ENCODE measurements around the gene RRP1B.

RRP1B gene
- long read RNA-seq, partial matches to known transcripts, result 50 of 59 reads
- long read RNA-seq, other reads (novel, unspliced or antisense), result 9 of 59 reads

DNA sequence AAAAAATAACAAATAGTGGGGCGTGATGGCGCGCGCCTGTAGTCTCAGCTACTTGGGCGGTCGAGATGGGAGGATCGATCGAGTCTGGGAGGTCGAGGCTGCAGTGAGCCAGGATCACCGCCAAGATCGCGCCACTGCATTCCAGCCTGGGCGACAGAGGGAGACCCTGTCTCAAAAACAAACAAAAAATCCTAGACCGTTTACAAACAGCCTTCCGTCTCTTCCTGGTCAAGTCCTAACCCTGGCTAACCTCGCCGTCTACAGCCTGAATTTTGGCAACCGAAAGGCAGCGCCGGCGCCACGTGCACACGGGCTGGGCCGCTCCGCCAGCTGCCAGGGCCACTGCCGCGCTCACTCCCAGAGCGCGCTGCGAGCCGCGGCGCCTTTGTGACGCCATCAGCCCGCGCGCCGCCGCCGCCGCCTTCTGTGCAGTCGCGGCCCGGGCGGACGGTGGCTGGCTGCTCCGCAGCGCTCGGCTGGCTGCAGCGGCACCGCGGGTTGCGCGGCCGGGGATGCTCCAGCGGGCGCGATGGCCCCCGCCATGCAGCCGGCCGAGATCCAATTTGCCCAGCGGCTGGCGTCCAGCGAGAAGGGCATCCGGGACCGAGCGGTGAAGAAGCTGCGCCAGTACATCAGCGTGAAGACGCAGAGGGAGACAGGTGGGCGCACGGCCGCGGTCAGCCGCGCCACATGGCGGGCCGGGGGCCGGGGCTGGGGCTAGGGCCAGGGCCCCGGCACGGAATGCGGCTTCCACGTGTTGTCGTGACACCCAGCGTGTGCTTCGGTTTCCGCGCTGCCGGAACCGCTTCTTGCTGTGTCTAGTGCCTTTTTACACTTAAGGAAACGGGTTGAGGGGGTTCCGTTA is at the start of gene RRP1B, which contains the start of gene HSF2BP:
Gene RRP1B (plus strand): TSS at position 425 of the 865 bp plus-strand sequence. CDS start 105 bp downstream, at position 530.
Gene HSF2BP (minus strand): TSS at position 353 of the 865 bp plus-strand sequence. CDS start 1,392 bp downstream, outside the sequence.
- Histone ChIP-seq H3K27ac (replicated peaks) (peak within 1 kb of the TSS; percentile 65), H3K4me3 (replicated peaks; ENCODE audit: insufficient read depth, low read length) (peak within 1 kb of the TSS; percentile 81), H3K27me3 (ENCODE audit: insufficient read depth, poor library complexity, severe bottlenecking) (no peaks in the 10 kb centered on the region)
- peak; percentile 71 to 80 for DNase-seq (ENCODE audit: low read depth in 1 of 2, low spot score in 1 of 2)
- TF ChIP-seq, protein P1, sequence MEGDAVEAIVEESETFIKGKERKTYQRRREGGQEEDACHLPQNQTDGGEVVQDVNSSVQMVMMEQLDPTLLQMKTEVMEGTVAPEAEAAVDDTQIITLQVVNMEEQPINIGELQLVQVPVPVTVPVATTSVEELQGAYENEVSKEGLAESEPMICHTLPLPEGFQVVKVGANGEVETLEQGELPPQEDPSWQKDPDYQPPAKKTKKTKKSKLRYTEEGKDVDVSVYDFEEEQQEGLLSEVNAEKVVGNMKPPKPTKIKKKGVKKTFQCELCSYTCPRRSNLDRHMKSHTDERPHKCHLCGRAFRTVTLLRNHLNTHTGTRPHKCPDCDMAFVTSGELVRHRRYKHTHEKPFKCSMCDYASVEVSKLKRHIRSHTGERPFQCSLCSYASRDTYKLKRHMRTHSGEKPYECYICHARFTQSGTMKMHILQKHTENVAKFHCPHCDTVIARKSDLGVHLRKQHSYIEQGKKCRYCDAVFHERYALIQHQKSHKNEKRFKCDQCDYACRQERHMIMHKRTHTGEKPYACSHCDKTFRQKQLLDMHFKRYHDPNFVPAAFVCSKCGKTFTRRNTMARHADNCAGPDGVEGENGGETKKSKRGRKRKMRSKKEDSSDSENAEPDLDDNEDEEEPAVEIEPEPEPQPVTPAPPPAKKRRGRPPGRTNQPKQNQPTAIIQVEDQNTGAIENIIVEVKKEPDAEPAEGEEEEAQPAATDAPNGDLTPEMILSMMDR (IDR thresholded peaks at IDR 0.05; ENCODE audit: insufficient read depth, low read length), result no peak
- TF ChIP-seq POLR2AphosphoS5 (IDR thresholded peaks at IDR 0.05; ENCODE audit: low read depth), result peak; percentile 95
- TF ChIP-seq GABPA (IDR thresholded peaks at IDR 0.05; ENCODE audit: low read depth), result no peak
- TF ChIP-seq, protein P2, sequence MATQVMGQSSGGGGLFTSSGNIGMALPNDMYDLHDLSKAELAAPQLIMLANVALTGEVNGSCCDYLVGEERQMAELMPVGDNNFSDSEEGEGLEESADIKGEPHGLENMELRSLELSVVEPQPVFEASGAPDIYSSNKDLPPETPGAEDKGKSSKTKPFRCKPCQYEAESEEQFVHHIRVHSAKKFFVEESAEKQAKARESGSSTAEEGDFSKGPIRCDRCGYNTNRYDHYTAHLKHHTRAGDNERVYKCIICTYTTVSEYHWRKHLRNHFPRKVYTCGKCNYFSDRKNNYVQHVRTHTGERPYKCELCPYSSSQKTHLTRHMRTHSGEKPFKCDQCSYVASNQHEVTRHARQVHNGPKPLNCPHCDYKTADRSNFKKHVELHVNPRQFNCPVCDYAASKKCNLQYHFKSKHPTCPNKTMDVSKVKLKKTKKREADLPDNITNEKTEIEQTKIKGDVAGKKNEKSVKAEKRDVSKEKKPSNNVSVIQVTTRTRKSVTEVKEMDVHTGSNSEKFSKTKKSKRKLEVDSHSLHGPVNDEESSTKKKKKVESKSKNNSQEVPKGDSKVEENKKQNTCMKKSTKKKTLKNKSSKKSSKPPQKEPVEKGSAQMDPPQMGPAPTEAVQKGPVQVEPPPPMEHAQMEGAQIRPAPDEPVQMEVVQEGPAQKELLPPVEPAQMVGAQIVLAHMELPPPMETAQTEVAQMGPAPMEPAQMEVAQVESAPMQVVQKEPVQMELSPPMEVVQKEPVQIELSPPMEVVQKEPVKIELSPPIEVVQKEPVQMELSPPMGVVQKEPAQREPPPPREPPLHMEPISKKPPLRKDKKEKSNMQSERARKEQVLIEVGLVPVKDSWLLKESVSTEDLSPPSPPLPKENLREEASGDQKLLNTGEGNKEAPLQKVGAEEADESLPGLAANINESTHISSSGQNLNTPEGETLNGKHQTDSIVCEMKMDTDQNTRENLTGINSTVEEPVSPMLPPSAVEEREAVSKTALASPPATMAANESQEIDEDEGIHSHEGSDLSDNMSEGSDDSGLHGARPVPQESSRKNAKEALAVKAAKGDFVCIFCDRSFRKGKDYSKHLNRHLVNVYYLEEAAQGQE (IDR thresholded peaks at IDR 0.05; ENCODE audit: insufficient replicate concordance, low read depth), result peak; percentile 40
- TF ChIP-seq SPI1 (IDR thresholded peaks at IDR 0.05; ENCODE audit: borderline replicate concordance, low read depth), result no peak

DNA sequence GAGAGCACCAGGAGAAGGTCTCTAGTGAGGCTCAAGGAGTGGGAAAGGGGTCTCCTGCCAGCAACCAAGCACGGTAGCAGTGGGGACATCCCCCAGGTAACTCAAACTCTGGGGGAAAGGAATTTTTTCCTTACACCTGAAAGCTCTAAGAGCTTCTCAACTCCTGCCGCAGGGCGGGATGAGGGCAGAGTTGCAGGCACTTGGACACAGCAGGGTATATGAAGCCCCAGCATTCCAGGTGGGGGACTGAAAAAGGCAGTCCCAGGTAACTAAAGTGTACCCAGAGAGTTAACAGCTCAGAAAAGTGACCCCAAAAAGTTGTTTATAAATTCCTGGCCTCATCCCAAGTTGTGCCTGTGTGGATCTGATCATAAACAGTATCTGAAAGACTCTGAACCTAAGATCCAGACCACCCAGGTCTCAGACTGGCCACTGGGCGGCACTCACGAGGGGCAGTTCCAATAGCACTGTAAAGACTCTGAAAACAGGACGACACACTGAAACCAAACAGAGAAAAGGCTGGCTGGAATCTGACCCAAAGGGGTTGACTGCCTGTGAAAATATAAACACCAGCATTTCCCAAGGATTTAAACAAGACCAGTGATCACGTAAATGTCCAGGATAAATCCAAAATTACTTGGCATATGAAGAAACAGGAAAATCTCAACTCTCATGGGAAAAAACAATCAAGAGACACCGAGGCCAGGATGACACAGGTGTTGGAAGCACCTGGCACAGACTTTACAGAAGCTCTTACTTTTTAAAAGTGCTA is 47.6 kb upstream of the RRP1B start:
- no peak overlapping the region for H3K4me3 ChIP-seq (replicated peaks; ENCODE audit: insufficient read depth, low read length)
- H3K27me3 ChIP-seq (ENCODE audit: insufficient read depth, poor library complexity, severe bottlenecking), result no peaks in the 10 kb centered on the region
- no peak overlapping the region for H3K27ac ChIP-seq (replicated peaks)
- peak; percentile 4 to 47 for DNase-seq (ENCODE audit: low read depth in 1 of 2, low spot score in 1 of 2)
- TF ChIP-seq, protein P1 (IDR thresholded peaks at IDR 0.05; ENCODE audit: insufficient read depth, low read length), result peak; percentile 71
- TF ChIP-seq, protein P2 (IDR thresholded peaks at IDR 0.05; ENCODE audit: insufficient replicate concordance, low read depth), result no peak

GRCh38 chr21:43613755-43614638 is 45.4 kb upstream of the RRP1B start:
- H3K4me3 ChIP-seq (replicated peaks; ENCODE audit: insufficient read depth, low read length), result no peak overlapping the region
- no peak for DNase-seq (ENCODE audit: low read depth in 1 of 2, low spot score in 1 of 2)
- TF ChIP-seq SPI1 (IDR thresholded peaks at IDR 0.05; ENCODE audit: borderline replicate concordance, low read depth) (no peak), GABPA (IDR thresholded peaks at IDR 0.05; ENCODE audit: low read depth) (no peak), POLR2AphosphoS5 (IDR thresholded peaks at IDR 0.05; ENCODE audit: low read depth) (no peak)
- TF ChIP-seq, protein P1 (IDR thresholded peaks at IDR 0.05; ENCODE audit: insufficient read depth, low read length), result no peak
- TF ChIP-seq, protein P2 (IDR thresholded peaks at IDR 0.05; ENCODE audit: insufficient replicate concordance, low read depth), result no peak
- H3K27ac ChIP-seq (replicated peaks), result no peak overlapping the region
- H3K27me3 ChIP-seq (ENCODE audit: insufficient read depth, poor library complexity, severe bottlenecking), result no peaks in the 10 kb centered on the region
